A549 (cell line): Measurements from ENCODE around the gene MYO7A. TPM values are rescaled to one million over a fixed set of nuclear protein-coding genes. Genes with fewer than 3 reads are reported as not detected.

Source experiments
- ATAC-seq, 2 experiments: fragments of 200-7000 bp in 1 of 2; fragments of >200 bp in 1 of 2; cut with Nextera tagmentation in 1 of 2; cut with Tn5 transposase in 1 of 2; 3 replicates each; pipeline versions ENCODE4 v1.8.0 to v1.9.1; 2018 to 2020; ENCODE audit warnings: mild to moderate bottlenecking in 1 of 2, moderate library complexity in 1 of 2
- CTCF ChIA-PET: fragments of 300-600 bp; sonication (Branson Sonifier 250); formaldehyde crosslinking; extraction: SDS; loops from one replicate; lab custom pipeline; 2021; ENCODE audit warnings: antibody characterized with exemption, inconsistent platforms; lab: Yijun Ruan, JAX
- POLR2A ChIA-PET: fragments of 350-600 bp; formaldehyde crosslinking; extraction: SDS; loops from one replicate; lab custom pipeline; 2021; ENCODE audit warnings: antibody characterized with exemption, inconsistent platforms; lab: Yijun Ruan, JAX
- DNase-seq, 2 experiments: peaks; one replicate each; pipeline versions ENCODE4 v3.0.0 to v3.0.0-alpha.2; 2011 to 2016; ENCODE audit warnings: low read depth in 1 of 2, low spot score in 1 of 2
- FAIRE-seq: peaks from 2 replicates; lab custom pipeline; 2011; peaks lifted over from hg19 to GRCh38; lab: Jason Lieb, UNC
- H3K27ac ChIP-seq, 2 experiments: fragments of >200 bp; sonication (Bioruptor Twin); formaldehyde crosslinking; 3 replicates each; pipeline ENCODE4 v1.5.1; 2016 to 2017
- H3K4me1 ChIP-seq: fragments of >200 bp; sonication (Bioruptor Twin); formaldehyde crosslinking; 3 replicates; pipeline ENCODE4 v1.6.1; 2016
- H3K4me2 ChIP-seq: fragments of >200 bp; sonication (Bioruptor Twin); formaldehyde crosslinking; 3 replicates; pipeline ENCODE4 v1.6.1; 2016
- H3K4me3 ChIP-seq: fragments of >200 bp; sonication (Bioruptor Twin); formaldehyde crosslinking; 3 replicates; pipeline ENCODE4 v1.5.1; 2016
- H3K9me3 ChIP-seq: fragments of >200 bp; sonication (Bioruptor Twin); formaldehyde crosslinking; 3 replicates; pipeline ENCODE4 v1.6.1; 2016
- BHLHE40 ChIP-seq: IDR thresholded peaks from 2 replicates; pipeline ENCODE4 v1.6.1; 2012; ENCODE audit warnings: low read depth, low read length, inconsistent platforms
- CEBPB ChIP-seq, 2 experiments: fragments of >200 bp in 1 of 2; sonication (Bioruptor Twin) in 1 of 2; formaldehyde crosslinking in 1 of 2; IDR thresholded peaks; 2 replicates each; pipeline ENCODE4 v1.6.1; 2012 to 2016
- CHD2 ChIP-seq: fragments of 150-350 bp; IDR thresholded peaks from 2 replicates; pipeline ENCODE4 v1.6.1; 2014; ENCODE audit warnings: low read length; ENCODE audit not compliant: partially characterized antibody
- CHD4 ChIP-seq: fragments of 200-600 bp; sonication (generic); IDR thresholded peaks from 2 replicates; pipeline ENCODE4 v1.6.1; 2016; ENCODE audit warnings: antibody characterized with exemption, mild to moderate bottlenecking, borderline replicate concordance
- CTCF ChIP-seq: fragments of >200 bp; sonication (Bioruptor Twin); formaldehyde crosslinking; IDR thresholded peaks from 3 replicates; pipeline ENCODE4 v1.5.1; 2016
- E2F6 ChIP-seq: IDR thresholded peaks from 2 replicates; pipeline ENCODE4 v1.6.1; 2012; ENCODE audit warnings: low read depth, borderline replicate concordance
- EHF ChIP-seq: fragments of 250-450 bp; sonication (Bioruptor Pico); IDR thresholded peaks from 2 replicates; pipeline ENCODE4 v1.5.0; 2020; ENCODE audit warnings: mild to moderate bottlenecking
- ESRRA ChIP-seq: fragments of 150-350 bp; IDR thresholded peaks from 2 replicates; pipeline ENCODE4 v1.6.1; 2014; ENCODE audit warnings: mild to moderate bottlenecking, low read length, borderline replicate concordance
- FOSB ChIP-seq: fragments of 250-450 bp; sonication (Bioruptor Pico); IDR thresholded peaks from 2 replicates; pipeline ENCODE4 v1.5.0; 2020; ENCODE audit warnings: mild to moderate bottlenecking, moderate library complexity
- GATA3 ChIP-seq: IDR thresholded peaks from 2 replicates; pipeline ENCODE4 v1.6.1; 2012; ENCODE audit warnings: borderline replicate concordance
- HDAC2 ChIP-seq: fragments of 200-600 bp; sonication (generic); IDR thresholded peaks from 2 replicates; pipeline ENCODE4 v1.6.1; 2016
- HES2 ChIP-seq: fragments of >200 bp; sonication (Bioruptor Twin); formaldehyde crosslinking; IDR thresholded peaks from 2 replicates; pipeline ENCODE4 v1.6.1; 2016
- JUN ChIP-seq, 2 experiments: fragments of >200 bp; sonication (Bioruptor Twin); formaldehyde crosslinking; IDR thresholded peaks; 2 replicates in 1 of 2; 3 replicates in 1 of 2; pipeline ENCODE4 v1.6.1; 2016 to 2017
- JUNB ChIP-seq: fragments of >200 bp; sonication (Bioruptor Twin); formaldehyde crosslinking; IDR thresholded peaks from 2 replicates; pipeline ENCODE4 v1.6.1; 2016
- KDM1A ChIP-seq: fragments of 200-600 bp; sonication (generic); IDR thresholded peaks from 2 replicates; pipeline ENCODE4 v1.6.1; 2016; ENCODE audit warnings: low read depth, mild to moderate bottlenecking
- NFE2L2 ChIP-seq: fragments of 150-350 bp; conservative IDR thresholded peaks from 2 replicates; pipeline ENCODE4 v1.6.1; 2014; ENCODE audit warnings: low read length
- NPAS2 ChIP-seq: fragments of 250-450 bp; sonication (Bioruptor Pico); IDR thresholded peaks from 2 replicates; pipeline ENCODE4 v1.8.0; 2022; ENCODE audit warnings: mild to moderate bottlenecking, moderate library complexity, borderline replicate concordance
- NR3C1 ChIP-seq: fragments of >200 bp; sonication (Bioruptor Twin); formaldehyde crosslinking; IDR thresholded peaks from 3 replicates; pipeline ENCODE4 v1.6.1; 2017
- PBX3 ChIP-seq: IDR thresholded peaks from 2 replicates; pipeline ENCODE4 v1.6.1; 2012
- PHF8 ChIP-seq: fragments of 200-600 bp; sonication (generic); IDR thresholded peaks from 2 replicates; pipeline ENCODE4 v1.6.1; 2016; ENCODE audit warnings: low read depth, mild to moderate bottlenecking, antibody characterized with exemption, moderate library complexity, borderline replicate concordance
- RAD21 ChIP-seq, 2 experiments: fragments of >200 bp in 1 of 2; sonication (Bioruptor Twin) in 1 of 2; formaldehyde crosslinking in 1 of 2; IDR thresholded peaks in 1 of 2; conservative IDR thresholded peaks in 1 of 2; 2 replicates in 1 of 2; 3 replicates in 1 of 2; pipeline ENCODE4 v1.6.1; 2012 to 2018; ENCODE audit warnings: inconsistent platforms in 1 of 2
- RCOR1 ChIP-seq: fragments of 150-350 bp; IDR thresholded peaks from 2 replicates; pipeline ENCODE4 v1.6.1; 2014; ENCODE audit warnings: antibody characterized with exemption, low read length, low read depth
- RFX5 ChIP-seq: fragments of 450-650 bp; IDR thresholded peaks from 2 replicates; pipeline ENCODE4 v1.7.1; 2014; ENCODE audit warnings: antibody characterized with exemption, mild to moderate bottlenecking, moderate library complexity
- SMC3 ChIP-seq: fragments of >200 bp; sonication (Bioruptor Twin); formaldehyde crosslinking; IDR thresholded peaks from 3 replicates; pipeline ENCODE4 v1.6.1; 2018; ENCODE audit warnings: inconsistent platforms
- ZC3H11A ChIP-seq: fragments of 450-650 bp; IDR thresholded peaks from 2 replicates; pipeline ENCODE4 v1.6.1; 2014; ENCODE audit warnings: antibody characterized with exemption, mild to moderate bottlenecking
- ZFP36 ChIP-seq: fragments of 450-650 bp; IDR thresholded peaks from 2 replicates; pipeline ENCODE4 v1.6.1; 2014; ENCODE audit warnings: borderline replicate concordance; ENCODE audit not compliant: partially characterized antibody
- ZSCAN20 ChIP-seq: fragments of 250-450 bp; sonication (Bioruptor Pico); IDR thresholded peaks from 2 replicates; pipeline ENCODE4 v1.8.0; 2022; ENCODE audit warnings: mild to moderate bottlenecking, moderate library complexity
- WGBS: methylation state at CpG from one replicate; pipeline ENCODE4 v1.1.6; 2017; ENCODE audit errors: missing lambda C conversion rate; 5-methylcytosine and 5-hydroxymethylcytosine counted together
- polyA plus RNA-seq, 4 experiments: library from polyadenylated mRNA; depleted of rRNA in 3 of 4; stranded (reverse); fragments of >200 nt; fragmentation: RNase III in 1 of 4; extraction: RNeasy Plus Mini Kit Qiagen cat#74134 plus additional on column Dnase treatment in 1 of 4; gene quantifications; 2 replicates in 3 of 4; 3 replicates in 1 of 4; pipeline ENCODE4 v1.2.3, GENCODE V29; 2011 to 2017
- TF ChIP-seq, protein P1 (sequence below): fragments of 450-650 bp; IDR thresholded peaks from 2 replicates; pipeline ENCODE4 v1.6.1; 2014; ENCODE audit warnings: antibody characterized with exemption

MYO7A gene
- polyA plus RNA-seq, 2 of the 4 experiments (the other 2 are of a cell fraction) = 1.7 to 2.1 TPM

- no peaks in the 10 kb centered on the region for H3K9me3 ChIP-seq
- peak overlapping the region in 1 of 2 experiments; percentile 48; a peak in 2 of 6 replicates for H3K27ac ChIP-seq
- H3K4me1 ChIP-seq = peaks cover 31% of the 10 kb centered on the region
- WGBS = 54% methylated on average over 8 of the region's 8 CpGs
- POLR2A ChIA-PET = no interaction called here
- TF ChIP-seq CHD2 (no peak), CEBPB (IDR thresholded peaks at IDR 0.05) (no peak), NR3C1 (no peak), BHLHE40 (no peak), CHD4 (no peak), PBX3 (no peak), CTCF (peak; percentile 73), HES2 (no peak), SMC3 (peak; percentile 73), ESRRA (no peak), RAD21 (conservative IDR thresholded peaks at IDR 0.05 in 1 of 2, IDR thresholded peaks at IDR 0.05 in 1 of 2) (peak; percentile 59 to 62), JUN (IDR thresholded peaks at IDR 0.05) (no peak), RFX5 (no peak), JUNB (no peak), GATA3 (no peak), RCOR1 (no peak), NFE2L2 (no peak), ZC3H11A (no peak), E2F6 (no peak), HDAC2 (no peak), KDM1A (no peak)
- TF ChIP-seq, protein P1, sequence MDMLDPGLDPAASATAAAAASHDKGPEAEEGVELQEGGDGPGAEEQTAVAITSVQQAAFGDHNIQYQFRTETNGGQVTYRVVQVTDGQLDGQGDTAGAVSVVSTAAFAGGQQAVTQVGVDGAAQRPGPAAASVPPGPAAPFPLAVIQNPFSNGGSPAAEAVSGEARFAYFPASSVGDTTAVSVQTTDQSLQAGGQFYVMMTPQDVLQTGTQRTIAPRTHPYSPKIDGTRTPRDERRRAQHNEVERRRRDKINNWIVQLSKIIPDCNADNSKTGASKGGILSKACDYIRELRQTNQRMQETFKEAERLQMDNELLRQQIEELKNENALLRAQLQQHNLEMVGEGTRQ = no peak
- peak; percentile 31 to 73; a peak in 3 of 6 replicates for ATAC-seq
- CTCF ChIA-PET = interaction anchor here (0.7 to 23.6 kb wide), 24 partner anchors 10 to 506 kb away, joined by 3 to 290 read pairs (median 5); partner anchors contain the start of genes MYO7A and OMP
- no peak overlapping the region for H3K4me2 ChIP-seq
- peak; percentile 52 to 82 for DNase-seq
- no peak overlapping the region for H3K4me3 ChIP-seq
- no peak for FAIRE-seq
These were observed 14.5 kb upstream of the MYO7A start for GRCh38 chr11:77113382-77114088.

DNA sequence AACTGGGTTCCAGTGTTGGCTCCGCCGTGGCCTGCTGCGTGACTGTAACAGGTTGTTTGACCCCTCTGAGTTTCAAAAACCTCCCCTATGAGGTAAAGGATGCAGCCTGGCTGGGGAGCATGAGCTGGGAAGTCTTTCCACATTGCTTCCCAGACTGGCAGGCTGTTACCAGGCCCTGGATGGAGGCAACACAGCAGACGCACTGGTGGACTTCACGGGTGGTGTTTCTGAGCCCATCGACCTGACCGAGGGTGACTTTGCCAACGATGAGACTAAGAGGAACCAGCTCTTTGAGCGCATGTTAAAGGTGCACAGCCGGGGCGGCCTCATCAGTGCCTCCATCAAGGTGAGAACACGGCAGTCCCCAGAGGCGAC, 14.0 kb upstream of the MYO7A start:
- H3K9me3 ChIP-seq = no peaks in the 10 kb centered on the region
- CTCF ChIA-PET = interaction anchor here (0.7 to 23.6 kb wide), 19 partner anchors 9 to 392 kb away, joined by 3 to 290 read pairs (median 7); partner anchors contain the start of genes MYO7A and OMP
- no peak overlapping the region for H3K27ac ChIP-seq
- DNase-seq (no peak), ATAC-seq (no peak), FAIRE-seq (no peak)
- H3K4me3 ChIP-seq = no peak overlapping the region
- H3K4me2 ChIP-seq = no peak overlapping the region
- 90% methylated on average over 9 of the region's 13 CpGs for WGBS
- H3K4me1 ChIP-seq = peaks cover 26% of the 10 kb centered on the region
- TF ChIP-seq CTCF = no peak
- no peak for TF ChIP-seq E2F6
- TF ChIP-seq RAD21 (conservative IDR thresholded peaks at IDR 0.05 in 1 of 2, IDR thresholded peaks at IDR 0.05 in 1 of 2) = no peak
- no peak for TF ChIP-seq GATA3
- no peak for TF ChIP-seq PHF8
- no peak for TF ChIP-seq HDAC2
- TF ChIP-seq ZFP36 = no peak
- TF ChIP-seq EHF (CRISPR knock-in tag) = no peak
- no peak for TF ChIP-seq ZSCAN20 (CRISPR knock-in tag)
- no peak for TF ChIP-seq FOSB (CRISPR knock-in tag)
- no peak for TF ChIP-seq KDM1A
- TF ChIP-seq NPAS2 (CRISPR knock-in tag) = no peak
- POLR2A ChIA-PET = no interaction called here
